ENCODE measurements around the gene RNASE1.

GRCh38 chr14:20809917-20810316 lies 7.3 kb upstream of the RNASE1 start:
- TF ChIP-seq, protein P1, sequence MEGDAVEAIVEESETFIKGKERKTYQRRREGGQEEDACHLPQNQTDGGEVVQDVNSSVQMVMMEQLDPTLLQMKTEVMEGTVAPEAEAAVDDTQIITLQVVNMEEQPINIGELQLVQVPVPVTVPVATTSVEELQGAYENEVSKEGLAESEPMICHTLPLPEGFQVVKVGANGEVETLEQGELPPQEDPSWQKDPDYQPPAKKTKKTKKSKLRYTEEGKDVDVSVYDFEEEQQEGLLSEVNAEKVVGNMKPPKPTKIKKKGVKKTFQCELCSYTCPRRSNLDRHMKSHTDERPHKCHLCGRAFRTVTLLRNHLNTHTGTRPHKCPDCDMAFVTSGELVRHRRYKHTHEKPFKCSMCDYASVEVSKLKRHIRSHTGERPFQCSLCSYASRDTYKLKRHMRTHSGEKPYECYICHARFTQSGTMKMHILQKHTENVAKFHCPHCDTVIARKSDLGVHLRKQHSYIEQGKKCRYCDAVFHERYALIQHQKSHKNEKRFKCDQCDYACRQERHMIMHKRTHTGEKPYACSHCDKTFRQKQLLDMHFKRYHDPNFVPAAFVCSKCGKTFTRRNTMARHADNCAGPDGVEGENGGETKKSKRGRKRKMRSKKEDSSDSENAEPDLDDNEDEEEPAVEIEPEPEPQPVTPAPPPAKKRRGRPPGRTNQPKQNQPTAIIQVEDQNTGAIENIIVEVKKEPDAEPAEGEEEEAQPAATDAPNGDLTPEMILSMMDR (IDR thresholded peaks at IDR 0.05): no peak
- no peak for TF ChIP-seq POLR2A (IDR thresholded peaks at IDR 0.05)
